GM10847 (cell line): ENCODE results near the gene MAPK8IP2.

Experiments used
- POLR2A ChIP-seq: IDR thresholded peaks from 2 replicates; pipeline ENCODE4 v1.6.1; 2011; ENCODE audit not compliant: insufficient read length; ENCODE audit errors: extremely low read depth

The MAPK8IP2 gene

GRCh38 chr22:50603511-50604255 lies 3.1 kb downstream of the MAPK8IP2 start:
- no peak for TF ChIP-seq POLR2A

GRCh38 chr22:50604256-50605001 lies 3.8 kb downstream of the MAPK8IP2 start:
- no peak for TF ChIP-seq POLR2A

GRCh38 chr22:50605002-50605612 lies 4.5 kb downstream of the MAPK8IP2 start:
- TF ChIP-seq POLR2A = no peak

GRCh38 chr22:50605613-50606074 lies 5.1 kb downstream of the MAPK8IP2 start:
- TF ChIP-seq POLR2A = no peak

GRCh38 chr22:50606165-50606945 lies 5.8 kb downstream of the MAPK8IP2 start:
- no peak for TF ChIP-seq POLR2A

GRCh38 chr22:50606946-50607658 lies 6.5 kb downstream of the MAPK8IP2 start:
- TF ChIP-seq POLR2A = no peak

- no peak for TF ChIP-seq POLR2A
These were observed 7.0 kb downstream of the MAPK8IP2 start for GRCh38 chr22:50607659-50608020.

GRCh38 chr22:50608996-50609395 lies 8.4 kb downstream of the MAPK8IP2 start:
- no peak for TF ChIP-seq POLR2A

- TF ChIP-seq POLR2A = no peak
These were observed 9.0 kb downstream of the MAPK8IP2 start for GRCh38 chr22:50609599-50609998.

GRCh38 chr22:50610041-50610451 lies 9.5 kb downstream of the MAPK8IP2 start:
- no peak for TF ChIP-seq POLR2A

- no peak for TF ChIP-seq POLR2A
These were observed 10.0 kb downstream of the MAPK8IP2 start for GRCh38 chr22:50610581-50610980.

- TF ChIP-seq POLR2A = no peak
These were observed 10.9 kb downstream of the MAPK8IP2 start for GRCh38 chr22:50611341-50612060.

GRCh38 chr22:50612168-50612527 lies 11.6 kb downstream of the MAPK8IP2 start:
- no peak for TF ChIP-seq POLR2A

GRCh38 chr22:50612528-50613221 lies 12.1 kb downstream of the MAPK8IP2 start:
- no peak for TF ChIP-seq POLR2A
